Prostate gland (tissue), 2 donors: Measurements from ENCODE around the gene FKTN.

ENCODE experiments used
- CTCF ChIP-seq, 4 experiments: fragments of 200-600 bp in 2 of 4; fragments of 450-650 bp in 2 of 4; sonication (generic) in 2 of 4; IDR thresholded peaks; 1 replicate in 3 of 4; 2 replicates in 1 of 4; pipeline ENCODE4 v1.5.1; 2016 to 2019; ENCODE audit warnings: antibody characterized with exemption in 4 of 4, mild to moderate bottlenecking in 2 of 4, moderate library complexity in 2 of 4
- POLR2A ChIP-seq: fragments of 450-650 bp; IDR thresholded peaks from one replicate; pipeline ENCODE4 v1.6.1; 2016; ENCODE audit warnings: antibody characterized with exemption, mild to moderate bottlenecking
- POLR2AphosphoS5 ChIP-seq: sonication (generic); formaldehyde crosslinking; IDR thresholded peaks from one replicate; pipeline ENCODE4 v1.6.1; 2017; ENCODE audit warnings: antibody characterized with exemption

- TF ChIP-seq POLR2A (no peak), CTCF (IDR thresholded peaks at IDR 0.05) (no peak), POLR2AphosphoS5 (no peak)
These were observed 109.9 kb downstream of the FKTN start for GRCh38 chr9:105667867-105668266.
